ENCODE data around the gene DOCK8.

GRCh38 chr9:265209-265870, 50.7 kb downstream of the DOCK8 start:
- TF ChIP-seq CTCF (conservative IDR thresholded peaks at IDR 0.05) = no peak
- TF ChIP-seq EZH2 (IDR thresholded peaks at IDR 0.05; ENCODE audit: low read depth) = no peak

Data from PC-9 (cell line).